A549 (cell line): ENCODE results near the gene PPIE.

Source experiments
- CHD4 ChIP-seq: fragments of 200-600 bp; sonication (generic); IDR thresholded peaks from 2 replicates; pipeline ENCODE4 v1.6.1; 2016; ENCODE audit warnings: antibody characterized with exemption, mild to moderate bottlenecking, borderline replicate concordance
- CTCF ChIP-seq: fragments of >200 bp; sonication (Bioruptor Twin); formaldehyde crosslinking; IDR thresholded peaks from 3 replicates; pipeline ENCODE4 v1.5.1; 2016
- EP300 ChIP-seq, 2 experiments: fragments of >200 bp; sonication (Bioruptor Twin); formaldehyde crosslinking; IDR thresholded peaks; 2 replicates in 1 of 2; 3 replicates in 1 of 2; pipeline ENCODE4 v1.6.1; 2016 to 2017
- JUN ChIP-seq, 2 experiments: fragments of >200 bp; sonication (Bioruptor Twin); formaldehyde crosslinking; IDR thresholded peaks; 2 replicates in 1 of 2; 3 replicates in 1 of 2; pipeline ENCODE4 v1.6.1; 2016 to 2017
- JUNB ChIP-seq: fragments of >200 bp; sonication (Bioruptor Twin); formaldehyde crosslinking; IDR thresholded peaks from 2 replicates; pipeline ENCODE4 v1.6.1; 2016
- MAX ChIP-seq: IDR thresholded peaks from 2 replicates; pipeline ENCODE4 v1.6.1; 2012
- POLR2A ChIP-seq: IDR thresholded peaks from 2 replicates; pipeline ENCODE4 v1.6.1; 2012; ENCODE audit warnings: mild to moderate bottlenecking, low read length
- RFX5 ChIP-seq: fragments of 450-650 bp; IDR thresholded peaks from 2 replicates; pipeline ENCODE4 v1.7.1; 2014; ENCODE audit warnings: antibody characterized with exemption, mild to moderate bottlenecking, moderate library complexity
- RNF2 ChIP-seq: fragments of 200-600 bp; sonication (generic); IDR thresholded peaks from 2 replicates; pipeline ENCODE4 v1.6.1; 2016; ENCODE audit warnings: low read depth, mild to moderate bottlenecking, antibody characterized with exemption, moderate library complexity, borderline replicate concordance
- SMC3 ChIP-seq: fragments of >200 bp; sonication (Bioruptor Twin); formaldehyde crosslinking; IDR thresholded peaks from 3 replicates; pipeline ENCODE4 v1.6.1; 2018; ENCODE audit warnings: inconsistent platforms
- TF ChIP-seq, protein P1 (sequence below): fragments of 200-600 bp; sonication (generic); IDR thresholded peaks from 2 replicates; pipeline ENCODE4 v1.6.1; 2016; ENCODE audit warnings: antibody characterized with exemption, mild to moderate bottlenecking, moderate library complexity

DNA sequence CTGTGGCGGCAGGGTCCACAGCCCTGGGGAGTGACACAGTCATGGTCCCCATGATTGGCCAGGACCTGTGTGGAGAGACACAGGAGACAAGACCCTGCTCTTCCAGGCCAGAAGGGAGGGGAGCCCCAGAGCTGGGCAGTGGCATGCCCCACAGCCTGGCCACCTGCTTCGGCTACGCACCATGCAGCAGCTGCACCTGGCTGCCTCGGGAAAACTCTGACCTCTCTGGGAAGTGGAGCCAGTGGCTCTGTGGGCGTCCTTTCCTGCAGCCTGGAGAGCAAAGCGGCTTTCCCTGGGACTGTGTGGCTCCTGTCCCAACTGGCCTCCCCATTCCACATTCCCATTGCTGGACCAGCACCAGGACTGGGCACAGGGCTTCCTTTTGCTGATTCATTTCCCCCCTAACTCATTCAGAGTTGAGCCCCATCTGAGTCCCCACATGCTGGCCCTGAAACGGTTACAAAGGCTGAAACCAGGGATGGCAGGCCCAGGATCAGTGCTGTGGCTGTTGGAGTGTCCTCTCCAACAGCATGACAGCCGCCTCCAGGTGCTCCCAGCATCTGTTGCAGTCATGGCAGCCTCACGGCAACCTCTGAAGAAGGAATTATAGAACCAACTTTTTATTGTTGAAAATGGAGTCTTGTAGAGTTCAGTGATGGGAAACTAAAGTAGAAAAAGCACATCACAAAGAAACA is 17.4 kb downstream of the PPIE start:
- TF ChIP-seq, protein P1, sequence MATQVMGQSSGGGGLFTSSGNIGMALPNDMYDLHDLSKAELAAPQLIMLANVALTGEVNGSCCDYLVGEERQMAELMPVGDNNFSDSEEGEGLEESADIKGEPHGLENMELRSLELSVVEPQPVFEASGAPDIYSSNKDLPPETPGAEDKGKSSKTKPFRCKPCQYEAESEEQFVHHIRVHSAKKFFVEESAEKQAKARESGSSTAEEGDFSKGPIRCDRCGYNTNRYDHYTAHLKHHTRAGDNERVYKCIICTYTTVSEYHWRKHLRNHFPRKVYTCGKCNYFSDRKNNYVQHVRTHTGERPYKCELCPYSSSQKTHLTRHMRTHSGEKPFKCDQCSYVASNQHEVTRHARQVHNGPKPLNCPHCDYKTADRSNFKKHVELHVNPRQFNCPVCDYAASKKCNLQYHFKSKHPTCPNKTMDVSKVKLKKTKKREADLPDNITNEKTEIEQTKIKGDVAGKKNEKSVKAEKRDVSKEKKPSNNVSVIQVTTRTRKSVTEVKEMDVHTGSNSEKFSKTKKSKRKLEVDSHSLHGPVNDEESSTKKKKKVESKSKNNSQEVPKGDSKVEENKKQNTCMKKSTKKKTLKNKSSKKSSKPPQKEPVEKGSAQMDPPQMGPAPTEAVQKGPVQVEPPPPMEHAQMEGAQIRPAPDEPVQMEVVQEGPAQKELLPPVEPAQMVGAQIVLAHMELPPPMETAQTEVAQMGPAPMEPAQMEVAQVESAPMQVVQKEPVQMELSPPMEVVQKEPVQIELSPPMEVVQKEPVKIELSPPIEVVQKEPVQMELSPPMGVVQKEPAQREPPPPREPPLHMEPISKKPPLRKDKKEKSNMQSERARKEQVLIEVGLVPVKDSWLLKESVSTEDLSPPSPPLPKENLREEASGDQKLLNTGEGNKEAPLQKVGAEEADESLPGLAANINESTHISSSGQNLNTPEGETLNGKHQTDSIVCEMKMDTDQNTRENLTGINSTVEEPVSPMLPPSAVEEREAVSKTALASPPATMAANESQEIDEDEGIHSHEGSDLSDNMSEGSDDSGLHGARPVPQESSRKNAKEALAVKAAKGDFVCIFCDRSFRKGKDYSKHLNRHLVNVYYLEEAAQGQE: no peak
- TF ChIP-seq POLR2A (no peak), SMC3 (no peak), CTCF (no peak), RNF2 (no peak), EP300 (IDR thresholded peaks at IDR 0.05) (no peak), JUN (IDR thresholded peaks at IDR 0.05) (no peak), JUNB (no peak), MAX (no peak), CHD4 (no peak), RFX5 (no peak)
